NT2/D1 (cell line): ENCODE results near the gene CLASP2.
"Not testable (repeated sequence)": the region's sequence is repeated elsewhere in the genome, so short reads cannot be mapped to it uniquely, and the experiment has no call there.

Experiments
- DNase-seq: peaks from one replicate; pipeline ENCODE4 v3.0.0-alpha.2; 2011; ENCODE audit warnings: low read depth, low spot score
- H3K27me3 ChIP-seq: 2 replicates; pipeline ENCODE4 v1.6.0; 2011; ENCODE audit warnings: mild to moderate bottlenecking; ENCODE audit not compliant: insufficient read length, insufficient read depth
- H3K36me3 ChIP-seq: 2 replicates; pipeline ENCODE4 v1.6.1; 2011; ENCODE audit warnings: mild to moderate bottlenecking, low read length, mixed read lengths; ENCODE audit not compliant: insufficient read depth, insufficient read length
- H3K4me1 ChIP-seq: 2 replicates; pipeline ENCODE4 v1.5.1; 2011; ENCODE audit not compliant: insufficient read depth, insufficient read length
- H3K4me3 ChIP-seq: 2 replicates; pipeline ENCODE4 v1.5.1; 2011; ENCODE audit warnings: low read depth; ENCODE audit not compliant: insufficient read length
- H3K9ac ChIP-seq: 2 replicates; pipeline ENCODE4 v1.6.0; 2011; ENCODE audit warnings: low read depth; ENCODE audit not compliant: insufficient read length
- H3K9me3 ChIP-seq: 2 replicates; pipeline ENCODE4 v1.5.1; 2011; ENCODE audit warnings: mild to moderate bottlenecking, low read length; ENCODE audit not compliant: insufficient read depth
- SUZ12 ChIP-seq: IDR thresholded peaks from 2 replicates; pipeline ENCODE4 v1.6.1; 2011; ENCODE audit not compliant: insufficient read length, insufficient read depth; ENCODE audit errors: extremely low read depth
- YY1 ChIP-seq: IDR thresholded peaks from 2 replicates; pipeline ENCODE4 v1.6.1; 2011; ENCODE audit not compliant: insufficient read length, insufficient read depth
- ZNF274 ChIP-seq: IDR thresholded peaks from 2 replicates; pipeline ENCODE4 v1.6.1; 2011; ENCODE audit warnings: mild to moderate bottlenecking, low read depth, low read length

The CLASP2 gene

GRCh38 chr3:33690341-33690740 is 27.7 kb downstream of the CLASP2 start:
- no peak for TF ChIP-seq SUZ12
- no peak for TF ChIP-seq YY1
- TF ChIP-seq ZNF274: no peak
- Histone ChIP-seq H3K9ac (no peak overlapping the region), H3K9me3 (no peaks in the 10 kb centered on the region), H3K36me3 (peaks cover 32% of the 10 kb centered on the region), H3K27me3 (no peaks in the 10 kb centered on the region), H3K4me1 (no peaks in the 10 kb centered on the region), H3K4me3 (no peak overlapping the region)
- DNase-seq: no peak

GRCh38 chr3:33687406-33688010 is 30.5 kb downstream of the CLASP2 start:
- H3K36me3 ChIP-seq: peaks cover 47% of the 10 kb centered on the region
- no peak overlapping the region for H3K9ac ChIP-seq
- no peak for DNase-seq
- H3K4me1 ChIP-seq: no peaks in the 10 kb centered on the region
- no peaks in the 10 kb centered on the region for H3K9me3 ChIP-seq
- no peak for TF ChIP-seq SUZ12
- H3K4me3 ChIP-seq: no peak overlapping the region
- H3K27me3 ChIP-seq: no peaks in the 10 kb centered on the region

- no peak for DNase-seq
- no peaks in the 10 kb centered on the region for H3K27me3 ChIP-seq
- peaks cover 9% of the 10 kb centered on the region; the same call in 1 of the 2 replicates for H3K9me3 ChIP-seq
- H3K4me3 ChIP-seq: no peak overlapping the region
- H3K4me1 ChIP-seq: no peaks in the 10 kb centered on the region
- TF ChIP-seq SUZ12: no peak
- no peak for TF ChIP-seq ZNF274
- no peak for TF ChIP-seq YY1
- H3K9ac ChIP-seq: no peak overlapping the region
- peaks cover 39% of the 10 kb centered on the region for H3K36me3 ChIP-seq
Observed at GRCh38 chr3:33682770-33683169, 35.3 kb downstream of the CLASP2 start.

GRCh38 chr3:33681667-33682066 is 36.4 kb downstream of the CLASP2 start:
- no peak for TF ChIP-seq YY1
- Histone ChIP-seq H3K4me1 (no peaks in the 10 kb centered on the region), H3K4me3 (no peak overlapping the region), H3K9ac (no peak overlapping the region), H3K36me3 (peaks cover 39% of the 10 kb centered on the region), H3K9me3 (peaks cover 9% of the 10 kb centered on the region; the same call in 1 of the 2 replicates), H3K27me3 (no peaks in the 10 kb centered on the region)
- DNase-seq: no peak

- no peak for DNase-seq
Observed at GRCh38 chr3:33678073-33678472, 40.0 kb downstream of the CLASP2 start.

GRCh38 chr3:33673436-33673835 is 44.6 kb downstream of the CLASP2 start:
- H3K9me3 ChIP-seq, H3K4me3 ChIP-seq, H3K4me1 ChIP-seq, DNase-seq, H3K27me3 ChIP-seq, H3K9ac ChIP-seq: not testable (repeated sequence)
- peaks cover 12% of the 10 kb centered on the region for H3K36me3 ChIP-seq

More at GRCh38 chr3:33678073-33678472, 40.0 kb downstream of the CLASP2 start:
- no peaks in the 10 kb centered on the region for H3K4me1 ChIP-seq
- H3K27me3 ChIP-seq: no peaks in the 10 kb centered on the region
- peaks cover 15% of the 10 kb centered on the region for H3K36me3 ChIP-seq
- TF ChIP-seq YY1 (no peak), SUZ12 (no peak), ZNF274 (no peak)
- no peak overlapping the region for H3K4me3 ChIP-seq
- H3K9ac ChIP-seq: no peak overlapping the region
- peaks cover 9% of the 10 kb centered on the region; the same call in 1 of the 2 replicates for H3K9me3 ChIP-seq

- no peak overlapping the region for H3K4me3 ChIP-seq
- DNase-seq: no peak
Observed at GRCh38 chr3:33668618-33669017, 49.4 kb downstream of the CLASP2 start.

GRCh38 chr3:33665294-33665693 is 52.8 kb downstream of the CLASP2 start:
- no peak overlapping the region for H3K9ac ChIP-seq
- no peak overlapping the region for H3K4me3 ChIP-seq
- H3K9me3 ChIP-seq: no peaks in the 10 kb centered on the region
- H3K27me3 ChIP-seq: no peaks in the 10 kb centered on the region
- H3K4me1 ChIP-seq: no peaks in the 10 kb centered on the region
- TF ChIP-seq YY1: no peak
- no peak for TF ChIP-seq SUZ12
- no peak for TF ChIP-seq ZNF274
- DNase-seq: no peak
- peaks cover 4% of the 10 kb centered on the region for H3K36me3 ChIP-seq

More at GRCh38 chr3:33668618-33669017, 49.4 kb downstream of the CLASP2 start:
- TF ChIP-seq YY1: no peak
- TF ChIP-seq ZNF274: no peak
- TF ChIP-seq SUZ12: no peak
- H3K27me3 ChIP-seq: no peaks in the 10 kb centered on the region
- H3K4me1 ChIP-seq: no peaks in the 10 kb centered on the region
- no peaks in the 10 kb centered on the region; the same call in 1 of the 2 replicates for H3K9me3 ChIP-seq
- H3K36me3 ChIP-seq: peaks cover 12% of the 10 kb centered on the region
- no peak overlapping the region for H3K9ac ChIP-seq
